ENCODE data around the gene SCN5A. TPM values are rescaled to one million over a fixed set of nuclear protein-coding genes. Genes with fewer than 3 reads are reported as not detected.

SCN5A gene
- total RNA-seq, 1 donor from 2014 or later = 3.5 TPM

- Mint-ChIP-seq H3K4me3 (no peak overlapping the region), H3K27me3 (no peaks in the 10 kb centered on the region), H3K4me1 (ENCODE audit: unreplicated experiment) (no peaks in the 10 kb centered on the region), H3K36me3 (peaks cover 13% of the 10 kb centered on the region), H3K9me3 (no peaks in the 10 kb centered on the region), H3K27ac (no peak overlapping the region)
- TF ChIP-seq CTCF (conservative IDR thresholded peaks at IDR 0.05) = no peak
- DNase-seq (ENCODE audit: extremely low spot score, unreplicated experiment) = no peak
These were observed 138.9 kb downstream of the SCN5A start for GRCh38 chr3:38510631-38511030.

GRCh38 chr3:38509732-38510131, 139.8 kb downstream of the SCN5A start:
- no peak for TF ChIP-seq CTCF (conservative IDR thresholded peaks at IDR 0.05)
- peaks cover 14% of the 10 kb centered on the region for H3K36me3 Mint-ChIP-seq
- H3K9me3 Mint-ChIP-seq = no peaks in the 10 kb centered on the region
- H3K4me1 Mint-ChIP-seq (ENCODE audit: unreplicated experiment) = no peaks in the 10 kb centered on the region
- no peak overlapping the region for H3K4me3 Mint-ChIP-seq
- DNase-seq (ENCODE audit: extremely low spot score, unreplicated experiment) = no peak
- H3K27me3 Mint-ChIP-seq = no peaks in the 10 kb centered on the region
- H3K27ac Mint-ChIP-seq = no peak overlapping the region

GRCh38 chr3:38507120-38507519, 142.4 kb downstream of the SCN5A start:
- DNase-seq (ENCODE audit: extremely low spot score, unreplicated experiment) = no peak

GRCh38 chr3:38500688-38501417, 148.6 kb downstream of the SCN5A start:
- Mint-ChIP-seq H3K27me3 (no peaks in the 10 kb centered on the region), H3K36me3 (peaks cover 3% of the 10 kb centered on the region), H3K27ac (no peak overlapping the region), H3K4me3 (no peak overlapping the region), H3K4me1 (ENCODE audit: unreplicated experiment) (peaks cover 4% of the 10 kb centered on the region), H3K9me3 (no peaks in the 10 kb centered on the region)
- TF ChIP-seq CTCF (conservative IDR thresholded peaks at IDR 0.05) = no peak
- no peak for DNase-seq (ENCODE audit: extremely low spot score, unreplicated experiment)

More at GRCh38 chr3:38507120-38507519, 142.4 kb downstream of the SCN5A start:
- no peak for TF ChIP-seq CTCF (conservative IDR thresholded peaks at IDR 0.05)
- no peaks in the 10 kb centered on the region for H3K27me3 Mint-ChIP-seq
- peaks cover 12% of the 10 kb centered on the region for H3K36me3 Mint-ChIP-seq
- H3K4me1 Mint-ChIP-seq (ENCODE audit: unreplicated experiment) = no peaks in the 10 kb centered on the region
- H3K27ac Mint-ChIP-seq = no peak overlapping the region
- no peak overlapping the region for H3K4me3 Mint-ChIP-seq
- H3K9me3 Mint-ChIP-seq = no peaks in the 10 kb centered on the region

Other genes with a start within 250 kb of the SCN5A start
- gene ACVR2B, start 195.8 kb downstream of the SCN5A start, total RNA-seq (ENCODE audit: low replicate concordance) = 27.1 and 42.8 TPM in 2 replicates
- gene EXOG, start 153.3 kb downstream of the SCN5A start, total RNA-seq (ENCODE audit: low replicate concordance) = 6.7 and 16.8 TPM in 2 replicates
- not detected in 2 replicates for gene SCN10A, start 166.5 kb upstream of the SCN5A start, total RNA-seq (ENCODE audit: low replicate concordance)